Right renal cortex interstitium (tissue), 3 donors: Measurements from ENCODE around the gene LCN1. TPM values are rescaled to one million over a fixed set of nuclear protein-coding genes. Genes with fewer than 3 reads are reported as not detected.
"Not testable (repeated sequence)": the region's sequence is repeated elsewhere in the genome, so short reads cannot be mapped to it uniquely, and the experiment has no call there.

Source experiments
- DNase-seq, 3 donors: peaks; one replicate each; pipeline ENCODE4 v3.0.0-alpha.2; 2013; ENCODE audit warnings: low read depth in 3 of 3, low spot score in 2 of 3
- polyA plus RNA-seq, 3 donors: library from polyadenylated mRNA; unstranded; fragments of 120-200 nt; gene quantifications; one replicate each; pipeline ENCODE4 v1.2.1, GENCODE V29; 2013; ENCODE audit not compliant: insufficient read length in 3 of 3

The LCN1 gene
- polyA plus RNA-seq, 3 donors, result not detected

GRCh38 chr9:135522137-135522877 lies 1.1 kb downstream of the LCN1 start:
- DNase-seq, result no peak

DNA sequence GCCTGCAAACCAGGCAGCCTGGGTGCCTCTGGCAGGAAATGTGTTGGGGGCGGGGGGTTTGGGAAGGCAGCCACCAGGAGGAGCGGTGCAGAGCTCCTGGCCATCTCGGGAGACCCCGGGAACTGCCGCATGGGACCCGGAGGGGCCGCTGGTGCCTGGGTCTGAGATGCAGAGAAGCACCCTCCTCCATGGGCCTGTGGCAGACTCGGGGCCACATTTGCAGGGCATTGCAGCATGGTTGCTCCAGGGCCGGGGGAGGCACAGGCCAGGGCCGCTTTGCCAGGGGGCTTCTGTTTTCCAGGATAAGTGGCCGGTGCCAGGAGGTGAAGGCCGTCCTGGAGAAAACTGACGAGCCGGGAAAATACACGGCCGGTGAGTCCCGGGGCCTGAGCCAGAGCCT lies 1.7 kb downstream of the LCN1 start:
- DNase-seq, result no peak

- no peak for DNase-seq
These were observed 2.4 kb downstream of the LCN1 start for GRCh38 chr9:135523521-135524129.

DNA sequence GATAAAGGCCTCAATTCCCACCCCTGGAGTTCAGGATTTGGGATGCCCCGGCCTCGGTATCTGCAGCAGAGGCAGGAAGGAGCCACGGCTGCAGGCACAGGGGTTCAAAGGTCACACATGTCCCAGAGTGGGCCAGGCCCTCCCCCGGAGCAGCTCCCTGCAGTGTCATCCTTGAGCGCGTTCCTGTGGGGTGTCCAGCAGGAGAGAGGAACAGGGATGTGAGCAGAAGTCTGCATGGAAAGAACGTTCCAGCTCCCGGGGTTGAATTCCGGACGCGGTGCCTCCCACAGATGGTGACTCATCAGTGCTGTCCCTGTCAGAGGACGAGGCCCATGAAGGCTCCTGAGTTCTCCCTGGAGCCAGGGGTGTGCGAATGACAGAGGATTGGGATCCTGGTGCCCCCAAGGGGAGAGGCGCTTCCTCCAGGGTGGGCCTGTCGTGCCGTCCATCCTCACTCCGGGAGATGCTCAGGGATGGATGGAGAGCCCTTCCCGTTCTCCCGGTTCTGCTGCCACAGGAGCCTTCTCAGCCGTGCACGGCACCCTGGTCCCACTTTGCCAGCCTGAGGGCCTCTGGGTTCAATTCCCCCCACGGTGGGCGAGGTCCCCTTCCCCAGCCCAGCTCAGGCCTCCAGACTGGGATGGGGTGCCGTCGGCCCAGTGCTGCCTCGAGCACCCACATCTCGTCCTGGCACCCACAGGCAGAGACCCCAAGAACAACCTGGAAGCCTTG lies 3.1 kb downstream of the LCN1 start:
- no peak for DNase-seq

DNA sequence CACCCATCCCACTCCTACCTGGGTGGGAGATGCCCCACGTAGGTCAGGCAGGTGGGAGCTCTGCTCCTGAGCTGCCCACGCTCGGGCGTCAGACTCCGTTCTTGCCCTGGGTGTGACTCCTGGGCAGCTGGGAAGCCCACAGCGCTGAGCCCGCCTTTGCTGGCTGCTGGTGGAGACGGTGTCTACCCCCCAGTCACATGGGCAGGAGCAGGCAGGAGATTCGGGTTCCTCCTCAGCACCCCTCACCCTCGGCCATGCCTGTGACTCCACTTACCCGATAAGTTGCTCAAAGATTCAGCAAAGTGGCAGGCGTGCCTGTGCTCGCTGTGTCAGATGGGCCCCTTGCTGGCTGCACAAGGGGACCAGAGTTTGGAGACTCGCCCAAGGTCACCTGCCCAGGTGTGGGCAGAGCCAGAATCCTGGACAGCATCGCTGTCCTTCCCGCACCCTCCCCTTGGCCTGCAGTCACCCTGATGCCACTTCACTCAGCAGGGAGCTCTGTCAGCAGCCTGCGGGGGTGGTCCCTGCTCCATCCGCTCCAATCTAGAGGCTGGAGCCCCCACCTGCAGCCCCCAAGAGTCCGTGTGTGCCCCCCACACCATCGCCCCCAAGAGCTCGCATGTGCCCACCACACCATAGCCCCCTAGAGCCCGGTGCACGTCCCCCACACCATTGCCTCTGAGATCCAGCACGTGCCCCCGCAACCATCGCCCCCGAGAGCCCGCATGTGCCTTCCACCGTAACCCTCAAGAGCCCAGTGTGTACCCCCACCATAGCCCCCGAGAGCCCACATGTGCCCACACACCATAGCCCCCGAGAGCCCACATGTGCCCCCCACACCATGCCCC lies 4.2 kb downstream of the LCN1 start:
- DNase-seq, result no peak

DNA sequence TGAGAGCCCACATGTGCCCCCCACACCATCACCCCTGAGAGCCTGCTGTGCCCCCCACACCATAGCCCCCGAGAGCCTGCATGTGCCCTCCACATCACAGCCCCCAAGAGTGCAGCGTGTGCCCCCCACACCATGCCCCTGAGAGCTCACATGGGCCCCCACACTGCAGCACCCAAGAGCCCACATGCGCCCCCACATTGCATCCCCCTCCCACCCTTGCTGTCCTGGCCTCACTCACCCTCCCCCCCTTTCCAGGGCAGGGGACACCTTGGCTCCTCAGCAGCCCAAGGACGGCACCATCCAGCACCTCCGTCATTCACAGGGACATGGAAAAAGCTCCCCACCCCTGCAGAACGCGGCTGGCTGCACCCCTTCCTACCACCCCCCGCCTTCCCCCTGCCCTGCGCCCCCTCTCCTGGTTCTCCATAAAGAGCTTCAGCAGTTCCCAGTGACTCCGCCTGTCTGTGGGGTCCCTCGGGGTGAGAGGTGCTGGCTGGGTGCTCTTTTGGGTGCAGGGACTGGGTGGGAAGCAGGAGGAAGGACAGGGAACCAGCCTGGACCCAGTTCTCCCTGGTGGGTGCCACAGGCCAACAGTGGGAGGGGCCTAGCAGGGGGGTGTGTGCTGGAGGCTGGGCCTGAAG lies 5.0 kb downstream of the LCN1 start:
- DNase-seq, result no peak

- DNase-seq, result no peak
These were observed 5.7 kb downstream of the LCN1 start for GRCh38 chr9:135526730-135527571.

DNA sequence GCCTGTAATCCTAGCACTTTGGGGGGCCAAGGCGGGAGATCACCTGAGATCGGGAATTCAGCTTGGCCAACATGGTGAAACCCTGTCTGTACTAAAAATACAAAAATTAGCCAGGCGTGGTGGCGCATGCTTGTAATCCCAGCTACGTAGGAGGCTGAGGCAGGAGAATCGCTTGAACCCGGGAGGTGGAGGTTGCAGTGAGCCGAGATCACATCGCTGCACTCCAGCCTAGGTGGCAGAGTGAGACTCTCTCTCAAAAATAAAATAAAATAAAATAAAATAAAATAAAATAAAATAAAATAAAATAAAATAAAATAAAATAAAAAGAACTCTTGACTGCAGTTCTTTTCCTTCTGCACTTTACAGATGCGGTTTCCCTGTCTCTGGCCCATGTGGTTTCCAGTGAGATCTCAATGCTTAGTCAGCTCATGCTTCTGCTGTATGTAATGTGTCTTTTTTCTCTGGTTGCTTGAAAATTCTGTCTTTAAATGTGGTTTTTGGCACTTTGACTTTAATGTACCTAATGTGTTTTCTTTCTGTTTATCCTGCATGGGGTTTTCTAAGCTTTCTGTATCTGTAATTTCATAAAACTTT lies 7.7 kb downstream of the LCN1 start:
- not testable (repeated sequence) for DNase-seq

- no peak for DNase-seq
These were observed 8.9 kb downstream of the LCN1 start for GRCh38 chr9:135530146-135530545.

DNA sequence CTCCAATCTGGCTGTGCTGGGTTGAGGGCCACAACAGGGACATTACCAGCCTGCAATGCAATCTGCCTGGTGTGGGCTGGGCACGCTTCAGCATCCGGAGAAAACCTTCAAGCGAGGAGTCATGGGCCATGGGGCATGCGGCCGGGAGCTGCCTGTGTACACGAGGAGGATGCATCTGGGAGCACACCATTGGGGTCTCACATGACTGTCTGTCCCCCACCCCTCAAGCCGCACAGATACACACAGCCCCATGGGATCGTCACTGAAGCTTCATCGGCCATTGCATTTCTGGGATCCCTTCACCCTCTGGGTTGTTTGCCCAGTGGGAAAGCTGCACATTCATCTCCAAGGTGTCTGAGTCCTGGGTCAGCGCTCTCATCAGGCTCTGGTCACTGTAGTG lies 9.9 kb downstream of the LCN1 start:
- DNase-seq, result no peak

DNA sequence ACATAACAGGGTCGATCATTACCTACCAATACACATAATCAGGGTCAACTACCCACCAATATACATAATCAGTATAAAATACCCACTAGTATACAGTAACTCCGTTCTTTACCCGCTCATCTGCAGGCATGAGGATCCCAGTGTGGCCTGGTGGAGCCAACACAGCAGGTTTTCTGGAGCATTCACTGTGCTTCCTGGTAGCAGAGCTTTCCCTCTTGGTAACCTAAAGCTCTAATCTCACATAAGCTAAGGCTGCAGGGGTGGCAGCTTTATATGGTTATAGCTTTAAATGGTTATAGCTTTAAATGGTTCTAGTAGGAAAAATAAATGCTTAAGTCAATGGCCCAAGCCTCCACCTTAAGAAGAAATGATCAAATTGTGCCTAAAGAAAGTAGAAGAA lies 11.9 kb downstream of the LCN1 start:
- no peak for DNase-seq

GRCh38 chr9:135533674-135534073 lies 12.4 kb downstream of the LCN1 start:
- DNase-seq, result no peak

DNA sequence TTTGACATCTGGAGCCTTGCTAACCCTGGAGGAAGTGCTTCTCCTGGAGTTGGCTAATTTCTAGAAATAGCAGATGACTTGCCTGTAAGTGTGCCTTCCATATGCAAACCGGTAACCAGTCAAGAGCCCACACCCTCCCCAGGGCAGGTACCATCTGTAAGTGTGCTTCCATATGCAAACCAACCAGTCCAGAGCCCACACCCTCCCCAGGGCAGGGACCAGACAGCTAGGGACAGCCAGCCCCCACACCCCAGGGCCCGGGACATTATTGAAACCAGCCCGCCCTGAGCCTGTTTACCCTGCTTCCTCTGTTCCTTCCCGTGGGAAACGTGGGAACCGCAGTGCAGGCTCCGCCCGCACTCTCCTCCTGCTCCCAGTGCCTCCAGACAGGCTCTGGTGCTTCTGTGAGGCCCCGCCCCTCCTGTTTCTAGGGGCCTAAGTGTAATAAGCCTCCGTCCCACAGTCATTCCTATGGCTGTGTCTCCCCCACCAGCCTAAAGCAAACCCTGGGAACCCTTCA lies 13.0 kb downstream of the LCN1 start:
- not testable (repeated sequence) for DNase-seq

GRCh38 chr9:135534826-135535225 lies 13.6 kb downstream of the LCN1 start:
- DNase-seq, result not testable (repeated sequence)

DNA sequence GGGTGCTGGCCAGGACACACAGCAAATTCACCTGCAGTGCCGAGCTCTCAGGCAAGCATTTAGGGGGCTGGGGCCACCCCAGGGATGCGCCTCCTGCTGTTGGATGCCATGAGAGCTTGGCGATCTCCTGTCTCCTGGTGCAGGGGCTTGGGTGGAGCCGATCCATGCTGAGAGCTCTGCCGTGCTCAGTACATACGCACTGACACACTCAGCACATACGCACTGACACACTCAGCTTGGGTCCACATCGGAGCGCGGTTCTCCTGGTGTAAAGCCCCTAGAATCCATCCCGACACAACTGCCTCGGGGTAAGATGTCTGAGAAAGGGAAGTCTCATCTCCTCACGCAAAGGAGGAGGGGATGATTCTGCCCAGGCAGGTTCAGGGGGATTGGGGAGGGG lies 14.4 kb downstream of the LCN1 start:
- not testable (repeated sequence) for DNase-seq

DNA sequence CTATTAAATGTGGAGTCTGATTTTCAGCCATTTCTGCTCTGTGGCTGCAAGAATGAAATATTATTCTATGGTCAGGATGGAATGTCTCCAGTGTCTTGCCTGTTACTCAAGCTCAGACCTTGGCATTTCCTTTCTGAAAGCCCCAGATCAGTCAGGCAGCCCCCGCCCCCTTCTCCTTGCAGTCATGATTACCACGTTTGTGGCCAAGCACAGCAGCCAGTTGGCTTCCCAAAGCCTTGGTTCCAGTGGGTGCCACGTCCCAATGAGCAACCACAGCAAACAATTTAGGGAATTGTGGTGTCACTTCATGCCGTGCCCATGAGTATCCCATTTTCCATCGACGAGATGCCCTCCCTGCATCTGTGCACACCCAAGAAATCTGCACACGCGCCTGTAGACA lies 15.0 kb downstream of the LCN1 start:
- DNase-seq, result no peak

GRCh38 chr9:135543262-135543894 lies 22.1 kb downstream of the LCN1 start:
- not testable (repeated sequence) for DNase-seq

DNA sequence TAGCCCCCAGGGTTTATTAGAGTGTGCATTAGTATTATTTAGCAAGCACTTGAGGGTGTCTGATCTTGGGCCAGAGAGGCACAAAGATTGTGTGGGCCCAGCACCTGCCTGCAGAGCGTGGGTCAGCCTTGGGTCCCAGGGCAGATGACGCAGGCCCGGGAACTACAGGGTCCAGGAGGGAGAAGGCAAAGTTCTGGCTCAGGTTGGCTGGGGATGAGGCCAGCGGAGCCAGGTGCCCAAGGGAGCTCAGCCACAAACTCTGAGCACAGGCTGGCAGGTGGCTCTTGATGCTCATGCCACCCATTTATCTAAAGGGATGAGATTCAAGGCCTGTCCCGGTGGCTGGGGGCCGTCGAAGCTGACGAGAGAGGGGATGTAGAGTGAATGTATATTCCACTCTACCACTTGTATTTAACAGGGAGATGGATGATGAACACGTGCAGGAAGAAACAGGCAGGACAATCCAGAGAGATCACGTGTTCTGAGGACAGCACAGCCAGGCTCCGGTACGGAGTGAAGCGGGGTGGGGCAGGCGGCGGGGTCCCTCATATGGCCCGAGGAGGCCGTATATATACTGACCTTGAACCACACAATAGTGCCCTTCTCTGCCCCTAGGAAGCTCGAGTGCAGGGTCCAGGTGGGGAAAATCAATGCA lies 23.9 kb downstream of the LCN1 start:
- DNase-seq, result no peak
